ENCODE measurements around the gene SLC16A1.

The SLC16A1 gene

DNA sequence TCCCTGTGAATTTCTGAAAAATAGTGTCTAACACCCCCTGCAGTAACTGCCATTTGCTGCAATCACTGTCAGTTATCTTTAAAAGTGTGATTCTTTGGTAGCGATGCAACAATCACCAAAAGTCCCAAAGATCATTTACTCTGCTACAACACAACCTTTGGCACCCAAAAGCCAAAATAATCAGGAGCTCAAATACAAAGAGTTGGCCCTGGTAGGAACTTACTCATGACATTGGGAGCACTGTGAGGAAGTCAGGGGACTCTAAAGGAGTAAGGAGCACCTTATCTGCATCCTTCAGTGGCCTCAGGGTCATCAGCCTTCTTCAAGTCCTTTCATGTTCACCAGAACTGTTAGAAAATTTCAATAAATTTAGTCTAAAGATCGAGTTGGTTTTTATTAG, 54.6 kb downstream of the SLC16A1 start:
- Histone ChIP-seq H3K4me1 (ENCODE audit: control insufficient read depth, insufficient read depth, low read depth, low read length) (no peaks in the 10 kb centered on the region), H2BK15ac (ENCODE audit: low read depth, poor library complexity, severe bottlenecking) (no peak overlapping the region), H3K4me2 (ENCODE audit: low read length, poor library complexity, severe bottlenecking) (no peak overlapping the region), H3K79me1 (replicated peaks; ENCODE audit: low read length, poor library complexity, severe bottlenecking) (peaks cover 2% of the 10 kb centered on the region), H2BK120ac (ENCODE audit: low read depth, low read length) (no peak overlapping the region), H3K27ac (ENCODE audit: low read length, poor library complexity, severe bottlenecking) (no peak overlapping the region), H4K91ac (ENCODE audit: low read length) (no peak overlapping the region), H4K8ac (ENCODE audit: low read length) (no peak overlapping the region), H3K36me3 (ENCODE audit: control insufficient read depth in 1 of 2, insufficient read depth in 2 of 2, low read depth in 1 of 2, low read length in 2 of 2) (no peaks in the 10 kb centered on the region), H3K9ac (ENCODE audit: low read length) (no peak overlapping the region), H3K4me3 (ENCODE audit: insufficient read depth in 1 of 2, low read depth in 1 of 2, low read length in 2 of 2) (no peak overlapping the region), H3K23ac (ENCODE audit: low read length in 2 of 2) (no peak overlapping the region), H2AK5ac (ENCODE audit: low read length, severe bottlenecking) (no peak overlapping the region), H3K27me3 (ENCODE audit: control insufficient read depth in 1 of 2, insufficient read depth in 1 of 2, low read length in 2 of 2) (no peaks in the 10 kb centered on the region), H3K9me3 (ENCODE audit: control insufficient read depth, low read length) (no peaks in the 10 kb centered on the region), H3K4ac (ENCODE audit: low read depth in 1 of 2, low read length in 2 of 2) (no peak overlapping the region), H2AFZ (ENCODE audit: low read depth, low read length) (no peak overlapping the region), H2BK12ac (ENCODE audit: low read length in 2 of 2) (no peak overlapping the region), H3K14ac (ENCODE audit: low read length in 2 of 2) (no peak overlapping the region), H3K18ac (ENCODE audit: low read depth in 1 of 2, low read length in 2 of 2) (no peak overlapping the region), H2BK5ac (ENCODE audit: low read depth, low read length, poor library complexity, severe bottlenecking) (no peak overlapping the region)
- no peak for DNase-seq
- WGBS, result 90% methylated on average over 1 of the region's 2 CpGs

DNA sequence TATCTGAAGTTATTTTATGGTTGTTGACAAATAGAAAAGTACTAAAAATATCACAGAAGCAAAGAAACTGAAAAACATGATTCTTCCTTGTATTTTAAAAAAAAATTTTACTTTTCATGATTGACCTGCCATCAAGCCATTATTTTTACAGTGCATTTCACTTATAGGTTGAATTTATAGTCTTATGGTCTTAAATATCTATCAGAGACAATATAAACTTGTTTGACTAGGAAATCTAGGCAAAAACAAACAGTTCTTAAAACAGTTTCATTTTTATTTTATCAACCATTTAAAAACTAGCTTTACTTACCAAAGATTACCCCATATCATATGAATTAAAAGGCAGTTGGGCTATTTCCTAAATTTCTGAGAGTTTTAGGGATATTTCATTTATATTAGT, 59.2 kb downstream of the SLC16A1 start:
- Histone ChIP-seq H2BK5ac (ENCODE audit: low read depth, low read length, poor library complexity, severe bottlenecking) (no peak overlapping the region), H3K18ac (ENCODE audit: low read depth in 1 of 2, low read length in 2 of 2) (no peak overlapping the region), H3K9ac (ENCODE audit: low read length) (no peak overlapping the region), H3K36me3 (ENCODE audit: control insufficient read depth in 1 of 2, insufficient read depth in 2 of 2, low read depth in 1 of 2, low read length in 2 of 2) (no peaks in the 10 kb centered on the region), H2AFZ (ENCODE audit: low read depth, low read length) (no peak overlapping the region), H3K4me2 (ENCODE audit: low read length, poor library complexity, severe bottlenecking) (no peak overlapping the region), H3K9me3 (ENCODE audit: control insufficient read depth, low read length) (peaks cover 7% of the 10 kb centered on the region), H3K4me3 (ENCODE audit: insufficient read depth in 1 of 2, low read depth in 1 of 2, low read length in 2 of 2) (no peak overlapping the region), H2BK12ac (ENCODE audit: low read length in 2 of 2) (no peak overlapping the region), H4K91ac (ENCODE audit: low read length) (no peak overlapping the region), H3K4me1 (ENCODE audit: control insufficient read depth, insufficient read depth, low read depth, low read length) (no peaks in the 10 kb centered on the region), H4K8ac (ENCODE audit: low read length) (no peak overlapping the region), H3K14ac (ENCODE audit: low read length in 2 of 2) (no peak overlapping the region), H2BK15ac (ENCODE audit: low read depth, poor library complexity, severe bottlenecking) (no peak overlapping the region), H3K27ac (ENCODE audit: low read length, poor library complexity, severe bottlenecking) (no peak overlapping the region), H3K4ac (ENCODE audit: low read depth in 1 of 2, low read length in 2 of 2) (no peak overlapping the region), H3K23ac (ENCODE audit: low read length in 2 of 2) (no peak overlapping the region), H2BK120ac (ENCODE audit: low read depth, low read length) (no peak overlapping the region), H2AK5ac (ENCODE audit: low read length, severe bottlenecking) (no peak overlapping the region), H3K79me1 (replicated peaks; ENCODE audit: low read length, poor library complexity, severe bottlenecking) (no peaks in the 10 kb centered on the region), H3K27me3 (ENCODE audit: control insufficient read depth in 1 of 2, insufficient read depth in 1 of 2, low read length in 2 of 2) (no peaks in the 10 kb centered on the region)
- DNase-seq, result no peak

DNA sequence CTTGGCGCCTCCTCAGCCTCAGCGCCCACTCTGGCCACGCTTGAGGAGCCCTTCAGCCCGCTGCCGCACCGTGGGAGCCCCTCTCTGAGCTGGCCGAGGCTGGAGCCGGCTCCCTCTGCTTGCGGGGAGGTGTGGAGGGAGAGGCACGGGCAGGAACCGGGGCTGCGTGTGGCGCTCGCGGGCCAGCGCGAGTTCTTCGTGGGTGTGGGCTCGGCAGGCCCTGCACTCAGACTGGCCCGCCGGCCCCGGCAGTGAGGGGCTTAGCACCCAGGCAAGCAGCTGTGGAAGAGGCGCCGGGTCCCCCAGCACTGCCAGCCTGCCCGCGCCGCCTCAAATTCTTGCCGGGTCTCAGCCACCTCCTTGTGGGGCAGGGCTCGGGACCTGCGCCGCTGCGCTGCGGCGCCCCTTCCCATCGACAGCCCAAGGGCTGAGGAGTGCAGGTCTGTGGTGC, 61.4 kb downstream of the SLC16A1 start:
- no peak overlapping the region for H3K9ac ChIP-seq (ENCODE audit: low read length)
- no peak overlapping the region for H4K91ac ChIP-seq (ENCODE audit: low read length)
- no peak overlapping the region for H3K4ac ChIP-seq (ENCODE audit: low read depth in 1 of 2, low read length in 2 of 2)
- H3K23ac ChIP-seq (ENCODE audit: low read length in 2 of 2), result no peak overlapping the region
- H2BK120ac ChIP-seq (ENCODE audit: low read depth, low read length), result no peak overlapping the region
- no peak overlapping the region for H3K18ac ChIP-seq (ENCODE audit: low read depth in 1 of 2, low read length in 2 of 2)
- no peak overlapping the region for H2BK5ac ChIP-seq (ENCODE audit: low read depth, low read length, poor library complexity, severe bottlenecking)
- H2BK12ac ChIP-seq (ENCODE audit: low read length in 2 of 2), result no peak overlapping the region
- H2AK5ac ChIP-seq (ENCODE audit: low read length, severe bottlenecking), result no peak overlapping the region
- WGBS, result 93% methylated on average over 35 of the region's 35 CpGs
- no peaks in the 10 kb centered on the region for H3K27me3 ChIP-seq (ENCODE audit: control insufficient read depth in 1 of 2, insufficient read depth in 1 of 2, low read length in 2 of 2)
- no peak overlapping the region for H3K27ac ChIP-seq (ENCODE audit: low read length, poor library complexity, severe bottlenecking)
- H3K79me1 ChIP-seq (replicated peaks; ENCODE audit: low read length, poor library complexity, severe bottlenecking), result no peaks in the 10 kb centered on the region
- H3K4me3 ChIP-seq (ENCODE audit: insufficient read depth in 1 of 2, low read depth in 1 of 2, low read length in 2 of 2), result no peak overlapping the region
- no peaks in the 10 kb centered on the region for H3K36me3 ChIP-seq (ENCODE audit: control insufficient read depth in 1 of 2, insufficient read depth in 2 of 2, low read depth in 1 of 2, low read length in 2 of 2)
- H3K9me3 ChIP-seq (ENCODE audit: control insufficient read depth, low read length), result peaks cover 7% of the 10 kb centered on the region
- H3K14ac ChIP-seq (ENCODE audit: low read length in 2 of 2), result no peak overlapping the region
- no peak overlapping the region for H2AFZ ChIP-seq (ENCODE audit: low read depth, low read length)
- no peak overlapping the region for H2BK15ac ChIP-seq (ENCODE audit: low read depth, poor library complexity, severe bottlenecking)
- H4K8ac ChIP-seq (ENCODE audit: low read length), result no peak overlapping the region
- H3K4me2 ChIP-seq (ENCODE audit: low read length, poor library complexity, severe bottlenecking), result no peak overlapping the region
- no peak for DNase-seq
- H3K4me1 ChIP-seq (ENCODE audit: control insufficient read depth, insufficient read depth, low read depth, low read length), result no peaks in the 10 kb centered on the region

DNA sequence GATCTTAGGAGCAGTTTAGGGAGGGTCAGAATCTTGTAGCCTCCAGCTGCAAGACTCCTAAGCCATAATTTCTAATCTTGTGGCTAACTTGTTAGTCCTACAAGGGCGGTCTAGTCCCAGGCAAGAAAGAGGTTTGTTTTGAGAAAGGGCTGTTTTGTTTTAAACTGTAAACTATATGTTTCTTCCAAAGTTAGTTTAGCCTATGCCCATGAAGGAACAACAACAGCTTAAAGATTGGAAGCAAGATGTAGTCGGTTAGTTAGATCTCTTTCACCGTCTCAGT, 62.0 kb downstream of the SLC16A1 start:
- Histone ChIP-seq H2BK15ac (ENCODE audit: low read depth, poor library complexity, severe bottlenecking) (no peak overlapping the region), H3K14ac (ENCODE audit: low read length in 2 of 2) (no peak overlapping the region), H4K91ac (ENCODE audit: low read length) (no peak overlapping the region), H3K4me3 (ENCODE audit: insufficient read depth in 1 of 2, low read depth in 1 of 2, low read length in 2 of 2) (no peak overlapping the region), H2BK5ac (ENCODE audit: low read depth, low read length, poor library complexity, severe bottlenecking) (no peak overlapping the region), H3K4ac (ENCODE audit: low read depth in 1 of 2, low read length in 2 of 2) (no peak overlapping the region), H3K4me1 (ENCODE audit: control insufficient read depth, insufficient read depth, low read depth, low read length) (no peaks in the 10 kb centered on the region), H2BK12ac (ENCODE audit: low read length in 2 of 2) (no peak overlapping the region), H2AK5ac (ENCODE audit: low read length, severe bottlenecking) (no peak overlapping the region), H3K27me3 (ENCODE audit: control insufficient read depth in 1 of 2, insufficient read depth in 1 of 2, low read length in 2 of 2) (no peaks in the 10 kb centered on the region), H4K8ac (ENCODE audit: low read length) (no peak overlapping the region), H3K9ac (ENCODE audit: low read length) (no peak overlapping the region), H3K9me3 (ENCODE audit: control insufficient read depth, low read length) (peaks cover 7% of the 10 kb centered on the region), H2BK120ac (ENCODE audit: low read depth, low read length) (no peak overlapping the region), H3K36me3 (ENCODE audit: control insufficient read depth in 1 of 2, insufficient read depth in 2 of 2, low read depth in 1 of 2, low read length in 2 of 2) (no peaks in the 10 kb centered on the region), H3K18ac (ENCODE audit: low read depth in 1 of 2, low read length in 2 of 2) (no peak overlapping the region), H3K4me2 (ENCODE audit: low read length, poor library complexity, severe bottlenecking) (no peak overlapping the region), H3K23ac (ENCODE audit: low read length in 2 of 2) (no peak overlapping the region), H3K79me1 (replicated peaks; ENCODE audit: low read length, poor library complexity, severe bottlenecking) (no peaks in the 10 kb centered on the region), H2AFZ (ENCODE audit: low read depth, low read length) (no peak overlapping the region), H3K27ac (ENCODE audit: low read length, poor library complexity, severe bottlenecking) (no peak overlapping the region)
- WGBS, result 98% methylated on average over 3 of the region's 3 CpGs
- DNase-seq, result no peak
